B cell (primary cell): ENCODE data around the gene PLEKHA5.

Experiments used
- CTCF ChIP-seq: fragments of 200-600 bp; IDR thresholded peaks from one replicate; pipeline ENCODE4 v1.8.0; 2022; ENCODE audit warnings: antibody characterized with exemption, mild to moderate bottlenecking
- EZH2 ChIP-seq: IDR thresholded peaks from 2 replicates; pipeline ENCODE4 v1.6.1; 2012; ENCODE audit warnings: borderline replicate concordance, low read depth, mild to moderate bottlenecking, moderate library complexity, low read length; ENCODE audit not compliant: insufficient read depth, poor library complexity, severe bottlenecking

GRCh38 chr12:19239616-19240234 lies 110.2 kb downstream of the PLEKHA5 start:
- TF ChIP-seq CTCF (no peak), EZH2 (no peak)
